GOT3 (cell line): Measurements from ENCODE around the gene UVRAG.
"Not testable (repeated sequence)": the region's sequence is repeated elsewhere in the genome, so short reads cannot be mapped to it uniquely, and the experiment has no call there.

Experiments
- DNase-seq: peaks from one replicate; lab custom pipeline; 2025; ENCODE audit warnings: mixed read lengths; lab: John Stamatoyannopoulos, UW

UVRAG gene

DNA sequence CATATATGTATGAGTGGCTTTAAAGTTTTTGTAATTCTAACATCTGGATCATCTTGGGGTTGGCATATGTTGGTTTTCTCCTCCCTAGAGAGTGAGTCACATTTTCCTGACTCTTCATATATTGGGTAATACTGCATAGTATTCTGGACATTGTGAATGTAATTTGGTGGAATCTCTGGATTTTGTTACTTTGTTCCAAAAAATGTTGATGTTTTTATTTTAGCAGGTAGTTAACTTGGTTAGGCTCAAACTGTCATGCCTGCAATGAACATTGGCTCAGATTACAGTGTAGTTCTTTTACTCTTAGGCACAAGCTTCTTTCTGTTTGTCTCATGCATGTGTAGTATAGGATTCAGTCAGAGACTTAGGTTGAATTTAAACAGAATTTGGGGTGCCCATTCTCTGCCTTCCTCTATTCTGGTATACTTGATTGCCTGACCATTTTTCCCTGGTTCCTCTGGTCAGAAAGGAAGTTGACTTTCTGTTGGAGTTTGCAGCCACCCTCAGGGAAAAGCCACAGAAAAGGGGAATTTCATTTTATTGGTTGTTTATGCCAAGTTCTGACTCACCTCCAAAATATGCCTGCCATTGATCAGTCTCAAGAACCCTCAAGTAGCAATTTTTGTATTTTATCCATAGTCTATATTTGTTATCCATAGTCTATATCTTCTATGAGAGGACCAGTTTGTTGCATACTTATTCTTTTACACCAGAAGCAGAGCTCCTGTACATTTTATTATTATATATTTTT is 151.7 kb downstream of the UVRAG start:
- DNase-seq, result no peak

DNA sequence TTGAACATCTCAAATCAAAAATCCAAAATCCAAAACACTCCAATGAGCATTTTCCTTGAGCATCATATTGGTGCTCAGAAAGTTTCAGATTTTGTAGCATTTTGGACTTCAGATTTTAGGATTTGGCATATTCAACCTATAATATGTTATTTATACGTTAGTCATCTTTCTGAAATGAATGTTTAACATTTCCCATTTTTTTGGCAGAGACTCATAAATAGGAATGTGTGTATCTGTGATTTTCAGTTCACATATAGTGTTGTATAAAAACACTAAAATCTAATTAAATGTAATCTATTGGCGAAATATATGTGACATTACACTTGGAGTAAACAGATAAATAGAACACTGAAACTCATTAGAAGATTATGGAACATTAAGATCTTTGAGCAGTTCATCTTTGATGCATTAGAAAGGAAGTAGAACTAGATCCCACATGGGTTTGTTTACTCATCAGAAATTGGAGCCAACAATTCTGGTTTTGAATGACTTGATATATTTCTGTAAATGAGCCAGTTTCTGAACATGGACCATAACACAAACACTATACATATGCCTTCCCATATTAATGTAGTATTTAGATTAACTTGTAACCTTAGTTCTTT is 153.1 kb downstream of the UVRAG start:
- no peak for DNase-seq

GRCh38 chr11:75969626-75970308 is 154.8 kb downstream of the UVRAG start:
- no peak for DNase-seq

GRCh38 chr11:75973710-75974109 is 158.7 kb downstream of the UVRAG start:
- DNase-seq, result not testable (repeated sequence)

- DNase-seq, result not testable (repeated sequence)
Measured at GRCh38 chr11:75979075-75979474, 164.1 kb downstream of the UVRAG start.

GRCh38 chr11:75979479-75980027 is 164.5 kb downstream of the UVRAG start:
- not testable (repeated sequence) for DNase-seq

- DNase-seq, result no peak
Measured at GRCh38 chr11:75980031-75980430, 165.0 kb downstream of the UVRAG start.

DNA sequence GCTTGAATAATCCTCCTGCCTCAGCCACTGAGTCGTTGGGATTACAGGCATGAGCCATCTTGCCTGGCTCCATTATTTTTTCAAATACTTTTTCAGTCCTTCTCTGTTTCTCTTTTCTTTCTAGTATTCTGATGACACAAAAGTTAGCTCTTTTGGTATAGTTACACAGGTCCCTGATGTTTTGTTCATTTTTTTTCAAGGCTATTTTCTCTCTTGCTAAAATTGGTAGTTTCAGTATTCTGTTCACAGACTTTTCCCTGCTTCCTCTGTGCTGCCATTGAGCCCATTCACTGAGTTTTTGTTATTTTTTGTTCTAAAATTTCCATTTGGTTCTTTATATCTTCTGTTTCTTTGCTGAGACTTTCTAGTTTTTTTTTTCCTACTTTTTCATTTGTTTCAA is 166.5 kb downstream of the UVRAG start:
- DNase-seq, result no peak

GRCh38 chr11:75982309-75982708 is 167.3 kb downstream of the UVRAG start:
- DNase-seq, result no peak

- DNase-seq, result no peak
Measured at GRCh38 chr11:75986966-75987365, 172.0 kb downstream of the UVRAG start.

- no peak for DNase-seq
Measured at GRCh38 chr11:75993126-75993525, 178.1 kb downstream of the UVRAG start.

DNA sequence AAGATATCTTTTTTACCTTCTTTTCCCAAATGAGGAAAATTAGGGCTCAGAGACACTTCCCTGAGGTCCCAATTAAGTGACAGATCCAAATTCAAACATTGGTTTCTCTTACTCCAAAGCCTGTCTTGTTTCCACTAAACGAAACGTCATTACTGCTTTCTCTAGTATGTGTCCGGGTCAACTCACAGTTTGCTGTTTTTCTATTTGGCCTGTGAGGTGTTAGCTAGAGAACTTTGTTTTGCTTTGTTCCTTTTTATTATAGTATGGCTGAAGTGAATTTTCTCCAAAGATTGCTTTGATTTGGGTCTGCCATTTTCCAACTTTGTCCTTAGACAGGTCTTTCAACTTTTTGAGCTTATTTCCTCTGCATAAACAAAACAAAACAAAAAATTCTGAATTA is 179.6 kb downstream of the UVRAG start:
- no peak for DNase-seq

DNA sequence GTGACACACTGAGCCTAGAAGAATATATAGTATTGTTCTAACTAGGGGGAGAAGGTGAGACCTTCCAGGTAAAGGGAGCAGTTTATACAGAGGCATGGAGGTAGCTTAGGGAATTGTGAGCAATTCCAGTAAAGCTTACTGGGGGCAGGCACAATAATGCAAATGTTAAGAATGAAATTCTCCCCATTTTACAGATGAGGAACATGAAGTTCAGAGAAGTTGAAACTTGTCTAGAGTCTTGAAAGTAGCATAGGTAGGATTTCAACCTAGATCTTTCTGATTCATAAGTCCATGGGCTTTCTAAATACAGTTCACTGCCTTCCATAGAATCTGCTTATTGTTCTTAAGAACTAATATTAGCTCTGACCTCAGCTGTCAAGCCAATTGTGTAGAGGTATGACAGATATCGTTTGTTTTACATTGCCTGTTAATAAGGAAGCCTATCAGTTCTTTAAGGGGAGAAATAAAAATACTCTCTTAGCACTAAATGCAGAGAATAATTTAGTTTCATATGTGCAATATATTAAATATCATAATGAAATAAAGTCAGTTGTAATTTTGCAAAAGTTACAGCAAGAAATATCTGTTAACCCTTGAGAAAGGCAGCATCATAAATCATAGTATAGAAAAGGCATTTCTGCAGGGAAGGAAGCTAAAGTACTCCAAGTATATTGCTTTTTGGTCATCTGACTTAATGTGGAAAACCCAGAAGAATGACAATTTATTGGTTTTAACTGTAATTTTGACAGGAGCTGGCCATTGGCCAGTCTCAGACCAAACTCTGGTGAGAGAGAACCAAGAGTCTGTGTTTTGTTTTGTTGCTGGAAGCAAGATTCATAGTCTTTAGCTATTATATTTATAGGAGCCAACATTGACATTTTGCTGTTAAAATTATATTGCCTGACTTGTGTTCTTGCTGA is 181.8 kb downstream of the UVRAG start:
- no peak for DNase-seq

DNA sequence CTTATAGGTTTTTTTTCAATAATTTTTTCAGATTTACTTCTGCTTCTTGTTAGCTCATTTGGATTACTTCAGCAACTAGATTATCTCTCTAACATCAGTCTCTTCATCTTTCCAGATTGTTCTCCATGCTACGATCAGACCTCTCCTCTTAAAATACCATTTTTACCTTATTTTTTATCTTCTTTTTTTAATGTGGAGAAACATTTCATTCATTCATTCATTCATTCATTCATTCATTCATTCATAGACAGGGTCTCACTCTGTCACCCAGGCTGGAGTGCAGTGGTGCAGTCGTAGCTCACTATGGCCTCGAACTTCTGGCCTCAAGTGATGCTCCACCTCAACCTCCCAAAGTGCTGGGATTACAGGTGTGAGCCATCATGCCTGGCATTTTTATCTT is 189.4 kb downstream of the UVRAG start:
- DNase-seq, result no peak

DNA sequence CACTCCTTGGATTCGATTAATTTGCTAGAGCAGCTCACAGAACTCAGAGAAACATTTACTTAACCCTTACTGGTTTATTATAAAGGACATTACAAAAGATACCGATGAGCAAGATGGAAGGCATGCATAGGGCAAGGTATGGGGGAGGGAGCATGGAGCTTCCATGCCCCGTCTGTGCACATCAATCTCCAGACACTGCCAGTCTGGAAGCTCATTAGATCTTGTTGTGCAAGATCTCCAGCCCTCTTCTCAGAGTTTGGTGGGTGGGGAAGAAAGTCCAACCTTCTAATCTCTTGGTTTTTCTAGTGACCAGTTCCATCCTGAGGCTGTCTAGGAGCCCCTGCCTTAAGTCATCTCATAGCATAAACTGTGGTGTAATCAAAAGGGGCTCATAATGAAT is 190.7 kb downstream of the UVRAG start:
- no peak for DNase-seq

GRCh38 chr11:76007166-76007565 is 192.2 kb downstream of the UVRAG start:
- no peak for DNase-seq

GRCh38 chr11:76008474-76008873 is 193.5 kb downstream of the UVRAG start:
- DNase-seq, result no peak

DNA sequence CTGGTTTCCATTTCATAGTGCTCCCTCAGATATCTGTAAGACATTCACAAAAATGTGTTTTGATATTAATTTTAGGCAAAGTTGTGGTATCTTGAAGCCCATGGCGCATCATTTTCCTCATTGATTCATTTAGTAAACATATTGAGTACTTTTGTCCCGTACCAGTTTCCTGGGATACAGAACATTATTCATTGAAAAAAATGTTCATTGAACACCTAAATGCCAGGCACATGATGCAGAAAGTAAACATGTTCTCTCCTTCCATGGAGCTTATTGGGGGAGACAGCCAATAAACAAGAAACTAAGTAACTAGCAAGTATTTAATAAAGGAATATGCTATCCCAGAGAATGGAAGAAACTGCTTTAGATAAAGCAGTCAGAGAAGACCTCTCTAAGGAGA is 195.0 kb downstream of the UVRAG start:
- DNase-seq, result no peak

GRCh38 chr11:76013526-76013925 is 198.5 kb downstream of the UVRAG start:
- DNase-seq, result no peak

DNA sequence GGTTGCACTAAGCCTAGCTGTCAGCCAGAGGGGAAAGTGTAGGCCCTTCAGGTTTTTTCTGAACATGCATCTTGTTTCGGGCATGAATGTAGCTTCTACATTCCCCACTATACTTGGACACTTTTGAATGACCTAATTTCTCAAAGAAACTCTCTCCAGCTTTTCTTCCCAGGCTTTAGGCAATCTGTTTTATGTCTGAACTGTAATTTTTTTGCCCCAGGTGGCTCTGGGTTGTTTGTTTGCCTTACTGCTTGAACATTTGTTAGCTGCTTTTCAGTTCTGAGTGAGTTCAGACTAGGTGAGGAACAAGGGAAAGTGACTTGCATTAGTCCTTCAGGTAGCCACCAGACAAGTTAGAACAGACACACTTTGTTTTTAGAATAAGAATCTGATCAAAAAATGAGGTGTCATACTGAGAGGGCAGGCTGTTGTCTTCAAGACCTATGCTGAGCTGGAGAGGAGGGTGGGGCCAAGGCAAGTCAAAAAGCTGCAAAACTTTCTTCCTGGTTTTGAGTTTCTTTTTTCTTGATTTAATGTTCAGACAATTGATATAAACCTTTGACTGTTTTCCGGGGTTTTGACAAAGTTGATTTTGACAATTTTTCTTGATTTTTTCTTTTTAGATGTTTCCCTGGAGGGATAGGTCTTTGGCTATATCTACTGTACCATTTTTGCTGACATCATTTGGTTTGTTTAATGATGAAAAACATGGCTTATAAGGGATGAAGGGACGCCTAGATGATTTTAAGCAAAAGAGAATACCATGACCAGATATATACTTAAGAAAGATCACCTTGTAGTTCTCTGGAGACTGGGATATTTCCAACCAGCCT is 208.4 kb downstream of the UVRAG start:
- no peak for DNase-seq

- DNase-seq, result no peak
Measured at GRCh38 chr11:76025068-76025467, 210.1 kb downstream of the UVRAG start.
